Measurements from ENCODE around the gene FAM174C. TPM values are rescaled to one million over a fixed set of nuclear protein-coding genes. Genes with fewer than 3 reads are reported as not detected.

FAM174C gene
- polyA plus RNA-seq, 3 donors: 12.7 to 17.3 (median 14.5) TPM

GRCh38 chr19:1249990-1250436 lies 25.3 kb upstream of the FAM174C start:
- no peak for DNase-seq (ENCODE audit: low read depth in 3 of 3, low spot score in 2 of 3)

- no peak for DNase-seq (ENCODE audit: low read depth in 3 of 3, low spot score in 2 of 3)
Measured at GRCh38 chr19:1250437-1251260, 24.7 kb upstream of the FAM174C start.

- DNase-seq (ENCODE audit: low read depth in 3 of 3, low spot score in 2 of 3): no peak
Measured at GRCh38 chr19:1251330-1252220, 23.8 kb upstream of the FAM174C start.

- DNase-seq (ENCODE audit: low read depth in 3 of 3, low spot score in 2 of 3): no peak
Measured at GRCh38 chr19:1252221-1252820, 23.0 kb upstream of the FAM174C start.

GRCh38 chr19:1252821-1253513 lies 22.4 kb upstream of the FAM174C start:
- no peak for DNase-seq (ENCODE audit: low read depth in 3 of 3, low spot score in 2 of 3)

- DNase-seq (ENCODE audit: low read depth in 3 of 3, low spot score in 2 of 3): no peak
Measured at GRCh38 chr19:1253514-1254080, 21.7 kb upstream of the FAM174C start.

GRCh38 chr19:1254081-1254527 lies 21.2 kb upstream of the FAM174C start:
- no peak for DNase-seq (ENCODE audit: low read depth in 3 of 3, low spot score in 2 of 3)

GRCh38 chr19:1254530-1255185 lies 20.7 kb upstream of the FAM174C start:
- DNase-seq (ENCODE audit: low read depth in 3 of 3, low spot score in 2 of 3): no peak

GRCh38 chr19:1255186-1256161 lies 19.9 kb upstream of the FAM174C start:
- DNase-seq (ENCODE audit: low read depth in 3 of 3, low spot score in 2 of 3): no peak

- DNase-seq (ENCODE audit: low read depth in 3 of 3, low spot score in 2 of 3): no peak
Measured at GRCh38 chr19:1256646-1257474, 18.5 kb upstream of the FAM174C start.

- DNase-seq (ENCODE audit: low read depth in 3 of 3, low spot score in 2 of 3): no peak
Measured at GRCh38 chr19:1257475-1258162, 17.7 kb upstream of the FAM174C start.

GRCh38 chr19:1258163-1258492 lies 17.2 kb upstream of the FAM174C start:
- no peak for DNase-seq (ENCODE audit: low read depth in 3 of 3, low spot score in 2 of 3)

- DNase-seq (ENCODE audit: low read depth in 3 of 3, low spot score in 2 of 3): no peak
Measured at GRCh38 chr19:1258707-1259205, 16.6 kb upstream of the FAM174C start.

- no peak for DNase-seq (ENCODE audit: low read depth in 3 of 3, low spot score in 2 of 3)
Measured at GRCh38 chr19:1259206-1259875, 16.0 kb upstream of the FAM174C start.

- DNase-seq (ENCODE audit: low read depth in 3 of 3, low spot score in 2 of 3): no peak
Measured at GRCh38 chr19:1259876-1260748, 15.2 kb upstream of the FAM174C start.
